Measurements from ENCODE around the gene PDGFRB.
A peak's percentile ranks its signal among the peaks of the same experiment; 100 is the strongest.
"Not testable (repeated sequence)": the region's sequence is repeated elsewhere in the genome, so short reads cannot be mapped to it uniquely, and the experiment has no call there.

Gene PDGFRB

GRCh38 chr5:150097152-150097551 is 58.5 kb downstream of the PDGFRB start:
- peaks cover 8% of the 10 kb centered on the region for H3K27me3 Mint-ChIP-seq (ENCODE audit: low read depth)
- H3K36me3 Mint-ChIP-seq (ENCODE audit: low read depth) = no peaks in the 10 kb centered on the region
- H3K4me1 Mint-ChIP-seq = no peaks in the 10 kb centered on the region
- H3K27ac Mint-ChIP-seq = no peak overlapping the region
- H3K9me3 Mint-ChIP-seq = no peaks in the 10 kb centered on the region
- TF ChIP-seq CTCF (IDR thresholded peaks at IDR 0.05; ENCODE audit: unreplicated experiment in 3 of 3) = no peak
- no peak overlapping the region for H3K4me3 Mint-ChIP-seq

GRCh38 chr5:150092159-150092787 is 63.4 kb downstream of the PDGFRB start:
- Mint-ChIP-seq H3K9me3 (no peaks in the 10 kb centered on the region), H3K27ac (no peak overlapping the region), H3K4me3 (no peak overlapping the region), H3K27me3 (ENCODE audit: low read depth) (peaks cover 8% of the 10 kb centered on the region), H3K36me3 (ENCODE audit: low read depth) (no peaks in the 10 kb centered on the region), H3K4me1 (no peaks in the 10 kb centered on the region)
- TF ChIP-seq CTCF (IDR thresholded peaks at IDR 0.05; ENCODE audit: unreplicated experiment in 3 of 3) = no peak

GRCh38 chr5:150085950-150086715 is 69.5 kb downstream of the PDGFRB start, which contains the start of gene CSF1R:
Gene CSF1R, minus strand, starts transcription at chr5:150086554. Its CDS starts 127 bp downstream, at chr5:150086427.
- H3K27me3 Mint-ChIP-seq (ENCODE audit: low read depth) = peaks cover 6% of the 10 kb centered on the region
- no peaks in the 10 kb centered on the region for H3K9me3 Mint-ChIP-seq
- H3K27ac Mint-ChIP-seq = no peak within 1 kb of the TSS
- no peak for TF ChIP-seq CTCF (IDR thresholded peaks at IDR 0.05; ENCODE audit: unreplicated experiment in 3 of 3)
- no peak within 1 kb of the TSS for H3K4me3 Mint-ChIP-seq
- H3K36me3 Mint-ChIP-seq (ENCODE audit: low read depth) = no peaks in the 10 kb centered on the region
- peaks cover 21% of the 10 kb centered on the region for H3K4me1 Mint-ChIP-seq

DNA sequence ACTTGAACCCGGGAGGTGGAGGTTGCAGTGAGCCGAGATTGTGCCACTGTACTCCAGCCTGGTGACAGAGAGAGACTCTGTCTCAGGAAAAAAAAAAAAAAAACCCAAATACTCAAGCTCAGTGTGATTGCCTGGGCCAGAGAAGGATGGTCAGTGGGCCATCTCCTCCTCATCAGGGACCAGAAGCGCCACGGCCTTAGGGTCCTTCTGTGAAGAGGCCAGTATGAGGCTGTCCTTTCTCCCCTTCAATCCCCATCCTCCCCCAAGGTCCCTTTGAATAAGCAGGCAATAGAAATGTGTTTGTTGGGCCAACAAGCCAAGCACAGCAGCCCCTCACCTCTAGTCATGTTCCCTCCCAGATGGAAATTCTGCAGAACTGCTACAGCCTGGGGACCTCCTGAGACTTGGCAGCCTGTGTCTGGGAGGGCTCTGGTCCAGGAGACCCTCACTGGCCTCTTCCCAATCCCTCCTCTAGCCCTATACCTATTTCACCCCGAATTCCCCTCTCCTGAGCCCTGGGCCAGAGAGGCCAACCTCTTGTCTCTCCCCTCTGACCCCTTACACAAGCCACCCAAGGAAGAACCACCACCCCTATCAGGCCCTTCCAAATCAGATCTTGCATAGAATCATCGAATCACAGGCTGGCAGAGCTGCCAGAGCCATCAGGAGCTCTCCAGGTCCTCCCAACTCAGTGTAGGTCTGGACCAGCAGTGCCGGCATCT is 70.3 kb downstream of the PDGFRB start:
- no peak overlapping the region for H3K27ac Mint-ChIP-seq

GRCh38 chr5:150084754-150085153 is 70.9 kb downstream of the PDGFRB start:
- H3K4me1 Mint-ChIP-seq = peaks cover 23% of the 10 kb centered on the region
- not testable (repeated sequence) for H3K9me3 Mint-ChIP-seq; H3K4me3 Mint-ChIP-seq; H3K27me3 Mint-ChIP-seq (ENCODE audit: low read depth); H3K36me3 Mint-ChIP-seq (ENCODE audit: low read depth); H3K27ac Mint-ChIP-seq

More for the DNA sequence above, 70.3 kb downstream of the PDGFRB start:
- H3K36me3 Mint-ChIP-seq (ENCODE audit: low read depth) = no peaks in the 10 kb centered on the region
- peaks cover 23% of the 10 kb centered on the region for H3K4me1 Mint-ChIP-seq
- no peak overlapping the region for H3K4me3 Mint-ChIP-seq
- no peaks in the 10 kb centered on the region for H3K9me3 Mint-ChIP-seq
- peaks cover 6% of the 10 kb centered on the region for H3K27me3 Mint-ChIP-seq (ENCODE audit: low read depth)
- TF ChIP-seq CTCF (IDR thresholded peaks at IDR 0.05; ENCODE audit: unreplicated experiment in 3 of 3) = no peak

- Mint-ChIP-seq H3K36me3 (ENCODE audit: low read depth) (no peaks in the 10 kb centered on the region), H3K27ac (peak overlapping the region; percentile 10 to 88 (median 74)), H3K9me3 (no peaks in the 10 kb centered on the region), H3K4me1 (peaks cover 23% of the 10 kb centered on the region), H3K27me3 (ENCODE audit: low read depth) (peaks cover 17% of the 10 kb centered on the region), H3K4me3 (no peak overlapping the region)
- TF ChIP-seq CTCF (IDR thresholded peaks at IDR 0.05; ENCODE audit: unreplicated experiment in 3 of 3) = no peak
Measured at GRCh38 chr5:150082889-150083288, 72.8 kb downstream of the PDGFRB start.
